ENCODE results near the gene COX4I1. TPM values are rescaled to one million over a fixed set of nuclear protein-coding genes. Genes with fewer than 3 reads are reported as not detected.

The COX4I1 gene
- 181 TPM for total RNA-seq

DNA sequence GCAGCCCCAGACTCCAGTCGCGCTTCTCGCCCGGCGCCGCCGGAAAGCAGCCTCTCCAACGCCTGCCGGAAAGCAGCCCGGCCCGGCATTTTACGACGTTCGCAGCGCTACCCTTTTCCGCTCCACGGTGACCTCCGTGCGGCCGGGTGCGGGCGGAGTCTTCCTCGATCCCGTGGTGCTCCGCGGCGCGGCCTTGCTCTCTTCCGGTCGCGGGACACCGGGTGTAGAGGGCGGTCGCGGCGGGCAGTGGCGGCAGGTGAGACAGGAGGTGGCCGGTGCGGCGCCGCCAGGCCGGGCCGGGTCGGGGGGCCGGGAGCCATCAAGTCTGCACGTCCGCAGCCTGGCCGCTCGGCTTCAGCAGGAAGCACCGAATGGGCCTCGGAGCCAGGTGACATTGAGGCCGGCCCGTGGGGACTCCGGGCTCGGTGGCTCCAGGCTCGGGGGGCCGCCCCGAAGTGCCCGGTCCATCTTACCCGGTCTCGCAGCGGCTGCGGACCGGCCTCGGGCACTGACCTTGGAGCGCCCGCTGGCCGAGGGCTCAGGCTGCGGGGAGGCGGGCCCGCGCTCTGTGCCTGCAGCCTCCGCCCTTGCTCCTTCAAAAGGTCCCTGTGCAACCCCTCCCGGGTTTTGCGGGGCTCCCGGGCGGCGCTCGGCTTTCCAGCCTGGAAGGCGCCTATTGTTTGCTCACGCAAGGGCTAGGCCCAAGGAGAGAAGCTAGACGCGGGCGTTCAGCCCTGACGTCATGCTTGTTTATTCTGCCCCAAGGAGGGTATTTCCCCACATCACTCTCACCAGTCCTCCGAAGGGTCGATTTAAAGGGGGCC lies at the start of gene COX4I1, which contains the start of gene EMC8:
Gene COX4I1 (plus strand): TSS at position 199 of the 824 bp plus-strand sequence. CDS start 1,511 bp downstream, outside the sequence.
Gene EMC8 (minus strand): TSS at position 48 of the 824 bp plus-strand sequence. CDS start 249 bp downstream, outside the sequence.

DNA sequence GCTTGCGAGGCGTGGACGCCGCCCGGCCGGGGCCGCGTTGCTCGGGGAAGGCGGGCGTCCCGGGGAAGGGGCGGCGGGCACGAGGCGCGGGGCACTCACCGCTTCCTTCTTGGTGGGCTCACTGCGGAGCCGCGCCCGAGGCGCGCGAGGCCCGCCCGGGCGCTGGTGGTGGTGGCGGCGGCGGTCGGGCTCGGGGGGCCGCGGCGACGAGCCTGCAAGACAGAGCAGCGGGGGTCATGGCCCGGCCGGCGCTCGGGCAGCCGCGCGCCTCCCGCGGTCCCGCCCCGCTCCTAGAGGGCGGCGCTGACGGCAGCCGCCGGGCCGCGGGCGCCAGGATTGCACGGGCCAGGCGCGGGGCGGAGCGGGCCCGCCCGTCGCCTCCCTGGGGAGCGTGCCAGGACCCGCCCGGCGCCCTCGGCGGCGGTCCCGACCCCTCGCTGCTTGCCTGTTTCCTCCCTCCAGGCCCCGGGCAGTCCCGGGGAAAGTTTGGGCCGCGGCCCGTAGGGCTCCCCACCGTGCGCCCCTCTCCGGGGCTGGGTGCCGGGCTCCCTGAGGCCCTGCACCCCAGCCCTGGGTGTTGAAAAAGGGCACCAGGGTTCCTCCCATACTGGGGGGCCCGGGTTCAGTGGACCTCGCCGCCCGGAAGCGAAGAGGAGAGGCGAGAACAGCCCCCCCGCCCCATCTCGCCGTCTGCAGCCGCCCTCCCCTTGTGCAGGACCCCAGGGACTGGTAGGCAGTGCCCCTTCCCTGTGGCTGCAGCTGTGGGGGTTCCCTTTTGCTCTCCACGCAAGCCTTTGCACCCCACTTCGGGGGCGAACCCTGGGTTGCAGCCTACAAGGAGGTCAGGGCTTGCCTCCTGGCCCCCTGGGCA lies 48.4 kb upstream of the COX4I1 start, which contains the start of gene C16orf74:
Gene C16orf74 (minus strand): TSS at position 270 of the 871 bp plus-strand sequence. CDS start 15,879 bp downstream, outside the sequence.

Small RNA genes within 50 kb of the gene (small RNA-seq; reads per million reads assigned to genes)
- gene RNU1-103P (ENCODE audit: low replicate concordance), result not detected

Other genes starting within 250 kb of the COX4I1 start
- gene GSE1, start 186.4 kb upstream of the COX4I1 start, total RNA-seq, result 108 TPM
- gene GINS2, start 110.7 kb upstream of the COX4I1 start, total RNA-seq, result 7.5 TPM
- 1.9 TPM for gene C16orf74, start 48.6 kb upstream of the COX4I1 start, total RNA-seq
- gene EMC8, start 151 bp upstream of the COX4I1 start, total RNA-seq, result 23.8 TPM
- gene IRF8, start 99.5 kb downstream of the COX4I1 start, total RNA-seq, result 3.1 TPM

Data from parietal lobe (tissue), 2 donors.